HepG2 (cell line): ENCODE measurements around the gene MTOR. TPM values are rescaled to one million over a fixed set of nuclear protein-coding genes. Genes with fewer than 3 reads are reported as not detected.

Source experiments
- BRCA1 ChIP-seq: sonication (generic); formaldehyde crosslinking; IDR thresholded peaks from 2 replicates; pipeline ENCODE4 v1.4.0; 2020; ENCODE audit warnings: missing genetic modification reagents
- CREBL2 ChIP-seq: sonication (generic); formaldehyde crosslinking; IDR thresholded peaks from 2 replicates; pipeline ENCODE4 v1.8.1; 2023; ENCODE audit warnings: missing genetic modification reagents, mild to moderate bottlenecking, borderline replicate concordance
- HOXD1 ChIP-seq: sonication (generic); formaldehyde crosslinking; IDR thresholded peaks from 2 replicates; pipeline ENCODE4 v1.5.0; 2020; ENCODE audit warnings: missing genetic modification reagents
- KLF15 ChIP-seq: sonication (generic); formaldehyde crosslinking; IDR thresholded peaks from 2 replicates; pipeline ENCODE4 v1.8.1; 2023; ENCODE audit warnings: borderline replicate concordance, mild to moderate bottlenecking, inconsistent platforms, missing genetic modification reagents, mixed read lengths
- SETDB1 ChIP-seq: sonication (generic); formaldehyde crosslinking; IDR thresholded peaks from 2 replicates; pipeline ENCODE4 v1.5.1; 2020; ENCODE audit warnings: missing genetic modification reagents, mild to moderate bottlenecking, borderline replicate concordance
- SKI ChIP-seq: fragments of 450-650 bp; IDR thresholded peaks from one replicate; pipeline ENCODE4 v1.6.1; 2018; ENCODE audit warnings: mild to moderate bottlenecking; ENCODE audit not compliant: partially characterized antibody
- THYN1 ChIP-seq: sonication (generic); formaldehyde crosslinking; IDR thresholded peaks from 2 replicates; pipeline ENCODE4 v1.8.1; 2023; ENCODE audit warnings: low read depth, mild to moderate bottlenecking, moderate library complexity, missing genetic modification reagents, borderline replicate concordance
- ZBED4 ChIP-seq: sonication (generic); formaldehyde crosslinking; IDR thresholded peaks from 2 replicates; pipeline ENCODE4 v1.4.0; 2020; ENCODE audit warnings: missing genetic modification reagents, borderline replicate concordance
- ZNF30 ChIP-seq: sonication (generic); formaldehyde crosslinking; IDR thresholded peaks from 2 replicates; pipeline ENCODE4 v1.5.0; 2020; ENCODE audit warnings: mild to moderate bottlenecking, missing genetic modification reagents
- ZNF503 ChIP-seq: sonication (generic); formaldehyde crosslinking; IDR thresholded peaks from 2 replicates; pipeline ENCODE4 v1.4.0; 2020; ENCODE audit warnings: missing genetic modification reagents
- polyA plus RNA-seq, 8 experiments: library from polyadenylated mRNA; depleted of rRNA in 3 of 8; stranded (reverse) in 7 of 8; unstranded in 1 of 8; fragments of >200 nt; fragmentation: Illumina TruSeq in 4 of 8; extraction: Trizol in 4 of 8; gene quantifications; 2 replicates each; pipeline versions ENCODE4 v1.2.1 to v1.2.3, GENCODE V29; 2011 to 2016; ENCODE audit warnings: low read depth in 4 of 8, missing spikeins in 1 of 8, mixed read lengths in 1 of 8; ENCODE audit not compliant: insufficient read depth in 1 of 8
- total RNA-seq, 5 experiments: library from RNA; depleted of rRNA; stranded (reverse); fragments of >200 nt; fragmentation: Illumina TruSeq; extraction: Trizol; gene quantifications; 2 replicates each; pipeline ENCODE4 v1.2.3, GENCODE V29; 2016; ENCODE audit warnings: low read depth in 1 of 5
- TF ChIP-seq, protein P1 (sequence below): sonication (generic); formaldehyde crosslinking; IDR thresholded peaks from 2 replicates; pipeline ENCODE4 v1.4.0; 2020; ENCODE audit warnings: missing genetic modification reagents, mild to moderate bottlenecking, borderline replicate concordance

The MTOR gene
- total and polyA plus RNA-seq, 2 of the 13 experiments (the other 11 are each of a cell fraction or from before 2014, with no cell fraction given) = 24.6 to 34.6 TPM

DNA sequence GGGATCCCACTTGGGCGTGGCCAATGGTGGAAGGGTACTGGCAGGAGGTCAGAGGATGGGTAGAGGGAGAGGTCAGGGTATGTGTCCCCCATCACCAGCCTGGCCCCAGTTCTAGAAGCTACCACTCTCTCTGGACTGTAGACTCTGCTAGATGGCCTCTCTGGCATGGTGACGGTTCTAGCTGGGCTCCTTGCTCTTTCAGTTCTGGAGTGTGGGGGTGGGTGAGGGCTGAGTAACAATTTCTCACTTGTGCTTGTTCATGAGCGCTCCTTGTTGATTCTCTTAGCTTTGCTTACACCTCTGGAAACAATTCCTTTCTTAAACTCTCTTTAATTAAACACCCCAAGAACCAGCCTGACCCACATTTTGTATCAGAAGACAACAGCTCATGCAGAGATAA is 137.4 kb downstream of the MTOR start (continued):
- TF ChIP-seq ZBED4 (CRISPR knock-in tag) = no peak
- TF ChIP-seq SETDB1 (CRISPR knock-in tag) = no peak
- no peak for TF ChIP-seq BRCA1 (CRISPR knock-in tag)
- no peak for TF ChIP-seq THYN1 (CRISPR knock-in tag)
- TF ChIP-seq KLF15 = no peak
- no peak for TF ChIP-seq ZNF30 (CRISPR knock-in tag)
- no peak for TF ChIP-seq HOXD1 (CRISPR knock-in tag)
- TF ChIP-seq SKI = no peak
- TF ChIP-seq CREBL2 (CRISPR knock-in tag) = no peak
- TF ChIP-seq, protein P1, sequence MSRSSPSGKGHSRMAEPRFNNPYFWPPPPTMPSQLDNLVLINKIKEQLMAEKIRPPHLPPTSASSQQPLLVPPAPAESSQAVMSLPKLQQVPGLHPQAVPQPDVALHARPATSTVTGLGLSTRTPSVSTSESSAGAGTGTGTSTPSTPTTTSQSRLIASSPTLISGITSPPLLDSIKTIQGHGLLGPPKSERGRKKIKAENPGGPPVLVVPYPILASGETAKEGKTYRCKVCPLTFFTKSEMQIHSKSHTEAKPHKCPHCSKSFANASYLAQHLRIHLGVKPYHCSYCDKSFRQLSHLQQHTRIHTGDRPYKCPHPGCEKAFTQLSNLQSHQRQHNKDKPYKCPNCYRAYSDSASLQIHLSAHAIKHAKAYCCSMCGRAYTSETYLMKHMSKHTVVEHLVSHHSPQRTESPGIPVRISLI (CRISPR knock-in tag) = no peak
- no peak for TF ChIP-seq ZNF503 (CRISPR knock-in tag)
